ENCODE data around the gene CALML6.
"Not testable (repeated sequence)": the region's sequence is repeated elsewhere in the genome, so short reads cannot be mapped to it uniquely, and the experiment has no call there.

Gene CALML6

GRCh38 chr1:1921901-1922701, 7.0 kb downstream of the CALML6 start:
- no peak for DNase-seq
- in situ Hi-C loops (cut with MboI; ENCODE audit: low pct_unique_long_range_greater_than_20kb, low sequenced_read_pairs), result no loop called here

GRCh38 chr1:1922702-1922955, 7.6 kb downstream of the CALML6 start:
- no peak for DNase-seq
- in situ Hi-C loops (cut with MboI; ENCODE audit: low pct_unique_long_range_greater_than_20kb, low sequenced_read_pairs), result no loop called here

GRCh38 chr1:1922956-1923833, 8.1 kb downstream of the CALML6 start:
- DNase-seq, result no peak
- in situ Hi-C loops (cut with MboI; ENCODE audit: low pct_unique_long_range_greater_than_20kb, low sequenced_read_pairs), result no loop called here

- in situ Hi-C loops (cut with MboI; ENCODE audit: low pct_unique_long_range_greater_than_20kb, low sequenced_read_pairs), result no loop called here
- no peak for DNase-seq
These were observed 9.3 kb downstream of the CALML6 start for GRCh38 chr1:1924386-1924785.

- no peak for DNase-seq
- in situ Hi-C loops (cut with MboI; ENCODE audit: low pct_unique_long_range_greater_than_20kb, low sequenced_read_pairs), result no loop called here
These were observed 9.8 kb downstream of the CALML6 start for GRCh38 chr1:1924849-1925248.

- in situ Hi-C loops (cut with MboI; ENCODE audit: low pct_unique_long_range_greater_than_20kb, low sequenced_read_pairs), result no loop called here
- no peak for DNase-seq
These were observed 10.6 kb downstream of the CALML6 start for GRCh38 chr1:1925437-1926345.

GRCh38 chr1:1926346-1926811, 11.3 kb downstream of the CALML6 start:
- no peak for DNase-seq
- in situ Hi-C loops (cut with MboI; ENCODE audit: low pct_unique_long_range_greater_than_20kb, low sequenced_read_pairs), result no loop called here

GRCh38 chr1:1926886-1927660, 12.0 kb downstream of the CALML6 start:
- DNase-seq, result no peak
- in situ Hi-C loops (cut with MboI; ENCODE audit: low pct_unique_long_range_greater_than_20kb, low sequenced_read_pairs), result no loop called here

GRCh38 chr1:1927751-1928150, 12.7 kb downstream of the CALML6 start:
- no peak for DNase-seq
- in situ Hi-C loops (cut with MboI; ENCODE audit: low pct_unique_long_range_greater_than_20kb, low sequenced_read_pairs), result no loop called here

GRCh38 chr1:1928231-1929101, 13.4 kb downstream of the CALML6 start:
- in situ Hi-C loops (cut with MboI; ENCODE audit: low pct_unique_long_range_greater_than_20kb, low sequenced_read_pairs), result no loop called here
- no peak for DNase-seq

- no peak for DNase-seq
- in situ Hi-C loops (cut with MboI; ENCODE audit: low pct_unique_long_range_greater_than_20kb, low sequenced_read_pairs), result no loop called here
These were observed 14.1 kb downstream of the CALML6 start for GRCh38 chr1:1929102-1929638.

GRCh38 chr1:1929639-1930545, 14.8 kb downstream of the CALML6 start:
- in situ Hi-C loops (cut with MboI; ENCODE audit: low pct_unique_long_range_greater_than_20kb, low sequenced_read_pairs), result no loop called here

GRCh38 chr1:1934848-1935247, 19.8 kb downstream of the CALML6 start:
- in situ Hi-C loops (cut with MboI; ENCODE audit: low pct_unique_long_range_greater_than_20kb, low sequenced_read_pairs); DNase-seq: not testable (repeated sequence)

More at GRCh38 chr1:1929639-1930545, 14.8 kb downstream of the CALML6 start:
- no peak for DNase-seq

GRCh38 chr1:1937061-1937460, 22.0 kb downstream of the CALML6 start:
- in situ Hi-C loops (cut with MboI; ENCODE audit: low pct_unique_long_range_greater_than_20kb, low sequenced_read_pairs), result no loop called here
- DNase-seq, result no peak

GRCh38 chr1:1937549-1938275, 22.7 kb downstream of the CALML6 start:
- in situ Hi-C loops (cut with MboI; ENCODE audit: low pct_unique_long_range_greater_than_20kb, low sequenced_read_pairs), result no loop called here

GRCh38 chr1:1938276-1938573, 23.2 kb downstream of the CALML6 start:
- in situ Hi-C loops (cut with MboI; ENCODE audit: low pct_unique_long_range_greater_than_20kb, low sequenced_read_pairs), result no loop called here
- DNase-seq, result no peak

More at GRCh38 chr1:1937549-1938275, 22.7 kb downstream of the CALML6 start:
- no peak for DNase-seq
